HG03457 (cell line): Measurements from ENCODE around the gene RPL19.

Experiments used
- ATAC-seq: cut with Tn5 transposase; IDR thresholded peaks from one replicate; pipeline ENCODE4 v1.9.1; 2021; ENCODE audit warnings: moderate number of reproducible peaks; ENCODE audit not compliant: unreplicated experiment

Gene RPL19

GRCh38 chr17:39222866-39223834, 23.1 kb downstream of the RPL19 start:
- no peak for ATAC-seq

- no peak for ATAC-seq
Measured at GRCh38 chr17:39223907-39224777, 24.1 kb downstream of the RPL19 start.

DNA sequence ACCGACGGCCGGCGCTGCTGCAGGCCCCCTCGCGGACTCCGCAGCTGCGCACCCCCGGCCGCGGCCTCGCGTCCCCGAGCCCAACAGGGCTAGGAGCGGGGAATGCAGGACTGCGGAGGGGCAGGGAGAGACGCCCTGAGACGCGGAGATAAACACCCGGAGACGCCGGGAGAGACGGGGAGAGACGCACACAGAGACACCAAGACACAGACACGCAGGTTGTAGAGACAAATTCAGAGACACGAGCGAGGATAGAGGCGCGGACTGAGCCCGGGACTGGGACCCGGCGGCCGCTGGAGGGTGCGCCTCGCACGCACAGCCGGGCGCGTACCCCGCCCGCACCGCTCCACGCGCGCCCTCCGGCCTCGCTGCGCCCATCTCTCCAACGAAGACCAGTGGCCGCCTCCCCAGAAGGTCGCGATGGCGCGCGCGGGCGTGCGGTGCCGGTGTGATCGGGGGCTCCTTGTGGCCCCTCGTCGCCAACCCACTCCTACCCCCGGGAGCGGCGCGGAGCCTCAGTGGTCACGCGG, 24.8 kb downstream of the RPL19 start:
- no peak for ATAC-seq

GRCh38 chr17:39225308-39225958, 25.4 kb downstream of the RPL19 start, which contains the start of gene STAC2:
Gene STAC2, minus strand, starts transcription at chr17:39225945. Its CDS starts 443 bp downstream, at chr17:39225502.
- ATAC-seq: no peak

DNA sequence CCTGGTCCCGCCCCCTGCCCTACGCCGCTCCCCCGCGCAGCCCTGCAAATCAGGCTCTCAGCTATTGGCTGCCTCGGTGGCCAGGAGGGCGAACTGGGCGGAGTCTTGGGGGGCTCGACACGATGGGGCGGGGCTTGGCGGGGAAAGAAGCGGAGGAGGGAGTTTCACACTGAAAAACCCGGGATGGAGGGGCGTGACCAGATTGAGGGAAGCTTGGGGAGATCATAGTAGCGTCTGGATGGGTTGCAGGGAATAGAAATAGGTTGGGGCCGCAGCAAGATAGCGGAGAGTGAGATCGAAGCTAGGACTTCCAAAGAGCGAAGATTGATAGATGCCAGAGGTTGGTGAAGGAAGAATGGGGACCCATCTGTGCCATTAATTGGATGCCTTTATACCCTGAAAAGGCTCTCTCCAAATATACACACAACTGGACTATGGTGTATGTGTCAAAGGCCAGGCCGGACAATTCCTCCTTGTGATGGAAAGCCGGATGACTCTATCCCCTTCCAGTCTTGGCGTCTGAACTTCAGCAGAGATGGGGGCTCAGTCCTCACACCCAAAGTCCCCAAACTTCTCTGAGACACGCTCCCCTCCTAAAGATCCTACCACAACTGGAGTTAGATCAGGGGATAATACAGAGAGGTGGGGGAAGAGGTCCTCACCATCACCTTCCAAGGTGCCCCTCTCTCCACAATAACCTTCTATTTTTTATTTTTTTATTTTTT, 26.0 kb downstream of the RPL19 start:
- no peak for ATAC-seq

DNA sequence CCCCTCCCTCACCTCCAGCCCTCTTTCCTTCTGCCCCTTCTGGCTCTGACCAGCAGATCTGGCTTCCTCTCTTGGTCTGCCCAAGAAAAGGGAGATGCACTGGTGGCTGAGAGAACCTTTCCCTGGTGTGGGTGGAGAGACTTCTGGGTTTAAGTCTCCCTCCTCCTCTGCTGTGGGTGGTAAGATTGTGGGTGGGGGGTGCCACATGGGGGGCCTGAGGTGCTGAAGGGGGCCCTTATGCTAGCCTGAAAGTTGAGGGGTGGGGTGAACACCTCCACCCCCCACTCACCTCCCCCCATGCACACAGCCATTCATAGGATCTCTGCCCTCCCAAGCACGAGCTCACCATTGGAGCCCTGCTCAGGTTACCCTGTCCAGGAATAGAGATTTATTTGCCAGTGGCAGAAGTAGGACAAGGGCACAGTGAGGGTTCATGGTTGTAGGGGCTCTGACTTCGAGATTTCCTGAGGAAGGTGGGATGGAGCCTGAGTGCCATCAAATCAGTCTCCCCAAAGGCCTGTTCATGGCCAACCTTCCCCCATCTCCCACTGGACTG, 27.4 kb downstream of the RPL19 start:
- no peak for ATAC-seq

GRCh38 chr17:39229274-39229913, 29.3 kb downstream of the RPL19 start:
- no peak for ATAC-seq

DNA sequence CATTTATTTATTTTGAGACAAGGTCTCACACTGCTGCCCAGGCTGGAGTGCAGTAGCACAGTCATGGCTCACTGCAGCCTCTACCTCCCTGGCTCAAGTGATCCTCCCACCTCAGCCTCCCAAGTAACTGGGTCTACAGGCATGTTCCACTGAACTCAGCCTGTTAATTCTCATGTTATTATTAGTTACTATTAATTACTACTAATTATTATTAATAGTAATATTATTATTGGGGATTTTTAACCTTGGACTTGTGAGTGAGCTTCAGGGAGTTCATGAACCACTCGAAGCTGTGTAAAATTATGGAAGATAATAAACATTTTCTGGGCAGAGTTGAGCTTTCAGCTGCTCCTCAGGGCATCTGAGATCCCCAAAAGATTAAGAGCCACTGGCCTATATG, 30.3 kb downstream of the RPL19 start:
- ATAC-seq: no peak

GRCh38 chr17:39231091-39231561, 31.0 kb downstream of the RPL19 start:
- ATAC-seq: no peak

DNA sequence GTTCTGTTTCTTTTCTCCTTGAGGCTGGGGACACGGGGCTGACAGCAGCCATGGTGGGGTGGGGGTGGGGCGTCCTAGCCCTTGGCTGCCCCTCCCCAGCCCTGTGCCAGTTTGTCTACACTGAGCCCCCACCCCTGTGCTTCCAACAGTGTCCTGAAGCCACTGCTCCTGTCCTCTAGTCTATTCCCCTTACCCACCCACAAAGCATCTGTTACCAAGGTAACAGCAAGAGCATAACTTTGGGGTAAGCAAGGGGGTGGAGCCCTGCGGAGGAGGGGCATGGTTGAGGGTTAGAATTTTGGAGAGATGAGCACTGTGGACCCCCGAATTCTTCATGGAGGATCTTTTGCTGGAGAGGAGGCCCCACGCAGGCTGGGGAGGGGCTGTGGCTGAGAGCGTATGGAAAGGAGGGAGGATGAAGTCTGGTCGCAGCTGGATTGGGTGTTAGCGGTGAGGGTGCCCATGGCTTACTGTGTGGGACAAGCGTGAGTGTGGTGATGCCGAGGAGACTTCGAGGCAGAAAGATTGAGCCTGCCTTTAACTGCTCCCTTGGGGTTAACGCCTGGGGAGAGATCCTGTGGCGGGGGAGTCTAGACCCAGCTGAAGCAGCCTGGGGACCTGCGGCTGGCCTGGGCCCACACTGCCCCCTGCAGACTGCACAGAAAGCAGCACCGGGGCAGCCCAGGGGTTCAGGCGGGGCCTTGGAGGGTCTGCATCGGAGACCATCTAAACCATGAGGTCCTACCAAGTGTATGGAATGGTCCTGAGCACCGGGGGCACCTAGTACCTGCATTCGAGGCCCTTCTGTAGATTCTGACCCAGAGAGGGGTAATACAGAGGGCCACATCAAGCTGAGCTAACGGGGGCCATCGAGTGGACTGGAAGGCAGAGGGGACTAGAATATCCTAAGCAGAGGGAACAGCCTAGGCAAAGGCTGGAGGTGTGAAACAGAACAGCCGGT, 31.8 kb downstream of the RPL19 start:
- no peak for ATAC-seq

DNA sequence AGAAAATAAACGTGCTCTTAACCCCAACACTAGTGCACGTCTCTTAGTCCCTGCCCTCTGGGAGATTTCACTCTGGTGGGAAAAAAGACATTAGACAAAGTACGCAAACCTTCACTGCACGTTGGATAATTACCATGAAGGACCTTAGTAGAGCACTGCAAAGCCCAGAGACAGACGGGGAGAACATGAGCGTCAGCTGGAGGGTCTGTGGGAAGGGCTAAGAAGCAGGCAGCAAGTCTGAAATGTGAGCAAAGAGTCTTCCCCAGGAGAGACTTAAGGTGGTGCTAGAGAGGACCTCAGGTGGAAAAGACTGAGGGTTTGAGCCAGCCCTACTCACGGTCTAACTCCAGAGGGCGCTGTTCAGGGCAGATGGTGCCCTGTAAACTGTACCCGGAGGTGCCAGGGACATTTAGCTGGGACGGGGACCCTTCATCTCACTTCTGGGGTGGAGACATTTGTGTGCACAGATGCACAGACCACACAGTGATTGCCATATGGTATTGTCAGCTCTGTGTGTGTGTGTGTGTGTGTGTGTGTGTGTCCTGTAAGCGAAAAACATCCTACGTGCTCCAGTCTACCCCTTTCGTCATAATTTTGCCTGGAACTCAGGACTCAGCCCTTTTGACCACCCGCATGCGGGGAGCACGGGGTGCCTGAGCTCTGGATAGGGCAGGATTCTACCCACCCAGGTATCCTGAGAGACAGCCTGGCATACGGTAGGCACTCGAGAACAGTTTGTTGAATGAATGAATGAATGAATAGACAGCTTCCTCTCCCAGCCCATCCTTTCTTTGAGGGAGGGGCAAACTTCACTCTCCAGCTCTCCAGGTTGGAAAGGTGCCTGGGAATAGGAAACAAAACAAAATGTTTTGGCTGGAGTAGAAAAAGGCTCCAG, 35.7 kb downstream of the RPL19 start:
- ATAC-seq: no peak

DNA sequence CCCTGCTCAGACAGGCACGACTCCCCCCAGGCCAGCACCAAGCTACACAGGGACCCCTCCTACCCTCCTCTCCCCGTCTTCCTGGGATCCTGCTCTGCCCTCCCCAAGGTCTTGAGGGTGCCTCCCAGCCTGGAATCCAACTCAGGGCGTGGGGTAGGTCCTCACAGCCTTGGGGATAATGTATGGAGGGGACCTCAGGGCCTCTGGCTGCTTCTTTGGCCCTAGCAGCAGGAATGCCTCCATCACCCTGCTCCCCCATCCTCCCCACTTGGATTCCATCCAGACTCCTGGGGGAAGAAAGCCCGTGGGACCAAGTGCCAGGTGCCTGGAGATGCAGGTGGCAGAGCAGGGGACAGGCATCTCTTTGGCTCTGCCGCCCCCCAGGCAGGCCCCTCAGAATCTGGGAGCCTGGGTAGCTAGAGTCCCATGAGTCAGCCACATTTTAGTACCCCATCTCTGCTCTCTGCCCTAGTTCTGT, 36.4 kb downstream of the RPL19 start:
- ATAC-seq: no peak

DNA sequence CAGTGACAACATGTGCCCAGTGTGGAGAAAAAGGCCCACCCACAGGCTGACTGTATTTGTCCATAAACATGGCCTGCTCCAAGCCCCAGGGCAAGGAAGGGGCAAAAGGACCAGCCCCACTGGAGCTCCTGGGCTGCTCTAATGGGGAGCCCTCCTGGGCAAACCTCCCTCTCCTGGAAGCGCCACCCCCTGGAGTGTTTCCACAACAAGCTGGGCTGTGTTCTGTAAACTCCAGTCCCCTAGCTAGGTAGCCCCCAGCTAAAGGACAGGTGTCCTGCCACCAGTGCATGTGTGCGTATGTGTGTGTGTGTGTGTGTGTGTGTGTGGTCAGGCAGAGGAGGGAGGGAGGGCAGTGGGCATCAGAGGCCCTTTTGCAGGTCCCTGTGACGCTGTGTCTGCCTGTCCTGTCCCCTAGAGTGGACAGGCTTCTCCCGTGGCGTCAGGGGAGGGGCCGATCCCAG, 36.9 kb downstream of the RPL19 start:
- ATAC-seq: no peak

DNA sequence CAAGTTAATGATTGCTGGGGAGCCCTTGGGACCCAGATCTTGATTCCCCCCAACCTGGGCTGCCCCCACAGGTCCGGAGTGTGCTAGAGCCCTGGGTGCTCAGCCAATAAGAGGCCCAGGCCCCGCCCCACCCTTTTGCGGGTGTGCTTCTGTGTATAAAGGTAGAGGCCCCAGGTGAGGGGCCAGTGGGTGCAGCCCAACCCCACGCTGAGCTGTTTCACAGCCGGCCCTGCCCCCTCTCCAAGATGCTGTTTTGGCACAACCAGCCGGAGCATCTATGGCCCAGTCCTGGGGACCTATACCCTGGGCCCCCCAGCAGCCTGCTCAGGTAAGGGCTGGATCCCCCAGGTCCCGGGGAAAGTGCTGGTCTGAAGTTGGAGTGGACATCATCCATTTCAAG, 37.5 kb downstream of the RPL19 start:
- no peak for ATAC-seq

GRCh38 chr17:39238311-39238972, 38.4 kb downstream of the RPL19 start:
- no peak for ATAC-seq

GRCh38 chr17:39239640-39240314, 39.7 kb downstream of the RPL19 start:
- no peak for ATAC-seq
